GM12872 (cell line): ENCODE measurements around the gene EDAR.

Source experiments
- TF ChIP-seq, protein P1 (sequence below): IDR thresholded peaks from 3 replicates; pipeline ENCODE4 v1.5.1; 2011; ENCODE audit warnings: low read depth, mild to moderate bottlenecking, low read length, moderate library complexity; ENCODE audit not compliant: insufficient read depth

Gene EDAR

GRCh38 chr2:109028738-109029489 lies 39.9 kb upstream of the EDAR start:
- TF ChIP-seq, protein P1, sequence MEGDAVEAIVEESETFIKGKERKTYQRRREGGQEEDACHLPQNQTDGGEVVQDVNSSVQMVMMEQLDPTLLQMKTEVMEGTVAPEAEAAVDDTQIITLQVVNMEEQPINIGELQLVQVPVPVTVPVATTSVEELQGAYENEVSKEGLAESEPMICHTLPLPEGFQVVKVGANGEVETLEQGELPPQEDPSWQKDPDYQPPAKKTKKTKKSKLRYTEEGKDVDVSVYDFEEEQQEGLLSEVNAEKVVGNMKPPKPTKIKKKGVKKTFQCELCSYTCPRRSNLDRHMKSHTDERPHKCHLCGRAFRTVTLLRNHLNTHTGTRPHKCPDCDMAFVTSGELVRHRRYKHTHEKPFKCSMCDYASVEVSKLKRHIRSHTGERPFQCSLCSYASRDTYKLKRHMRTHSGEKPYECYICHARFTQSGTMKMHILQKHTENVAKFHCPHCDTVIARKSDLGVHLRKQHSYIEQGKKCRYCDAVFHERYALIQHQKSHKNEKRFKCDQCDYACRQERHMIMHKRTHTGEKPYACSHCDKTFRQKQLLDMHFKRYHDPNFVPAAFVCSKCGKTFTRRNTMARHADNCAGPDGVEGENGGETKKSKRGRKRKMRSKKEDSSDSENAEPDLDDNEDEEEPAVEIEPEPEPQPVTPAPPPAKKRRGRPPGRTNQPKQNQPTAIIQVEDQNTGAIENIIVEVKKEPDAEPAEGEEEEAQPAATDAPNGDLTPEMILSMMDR = no peak

DNA sequence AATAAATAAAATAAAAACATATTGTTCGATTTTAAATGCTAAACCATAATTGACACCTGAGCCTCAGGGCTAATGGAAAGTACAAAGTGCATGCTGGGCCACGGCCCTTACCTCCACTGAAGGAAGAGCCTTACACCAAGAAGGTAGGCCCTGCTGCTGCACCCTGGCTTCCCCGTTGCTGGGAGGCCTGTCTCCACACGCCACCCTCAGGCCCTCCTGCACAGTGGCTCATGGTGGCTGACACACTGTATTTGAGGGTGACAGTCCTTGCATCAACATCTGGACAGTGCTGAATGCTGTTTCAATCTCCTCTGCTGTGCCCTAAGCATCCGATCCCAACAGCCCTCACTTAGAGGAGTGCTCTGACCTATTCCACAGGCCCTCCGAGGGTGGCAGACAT lies 39.3 kb upstream of the EDAR start:
- TF ChIP-seq, protein P1 = no peak

GRCh38 chr2:109027702-109028101 lies 38.7 kb upstream of the EDAR start:
- TF ChIP-seq, protein P1 = no peak

GRCh38 chr2:109024477-109024876 lies 35.5 kb upstream of the EDAR start:
- TF ChIP-seq, protein P1 = no peak

- TF ChIP-seq, protein P1 = no peak
Measured at GRCh38 chr2:109021895-109022300, 32.9 kb upstream of the EDAR start.

- TF ChIP-seq, protein P1 = no peak
Measured at GRCh38 chr2:109020217-109020637, 31.2 kb upstream of the EDAR start.

GRCh38 chr2:109018452-109018851 lies 29.4 kb upstream of the EDAR start:
- TF ChIP-seq, protein P1 = no peak

DNA sequence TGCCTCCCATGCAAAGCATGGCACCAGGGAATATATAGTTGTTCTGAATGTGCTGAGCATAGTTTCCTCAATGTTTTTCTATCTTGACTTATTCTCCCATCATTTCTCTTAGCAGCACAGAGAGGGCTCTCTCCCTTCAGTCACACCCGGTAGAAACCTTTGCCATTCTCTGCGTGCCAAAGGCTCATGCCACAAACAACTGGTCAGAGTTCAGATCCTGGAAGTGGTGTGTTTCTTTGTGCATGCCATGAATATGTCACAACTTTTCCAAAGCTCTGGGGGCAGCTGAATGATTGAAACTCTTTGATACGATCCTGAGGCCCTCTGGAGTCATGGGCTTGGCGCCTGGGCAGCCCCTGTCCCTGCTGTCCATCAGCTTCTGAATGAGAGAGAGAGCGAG lies 28.0 kb upstream of the EDAR start:
- TF ChIP-seq, protein P1 = no peak
